GM06990 (cell line): ENCODE data around the gene TMCC1.

ENCODE experiments used
- DNase-seq: peaks from one replicate; pipeline ENCODE4 v3.0.0-alpha.2; 2011; ENCODE audit not compliant: insufficient read length; ENCODE audit errors: extremely low read depth
- H3K27me3 ChIP-seq: replicated peaks from 2 replicates; pipeline ENCODE4 v1.6.0; 2011; ENCODE audit warnings: low read length; ENCODE audit not compliant: control insufficient read depth, insufficient read depth
- H3K36me3 ChIP-seq: 2 replicates; pipeline ENCODE4 v1.5.1; 2011; ENCODE audit warnings: low read length; ENCODE audit not compliant: control insufficient read depth, insufficient read depth
- H3K4me3 ChIP-seq: replicated peaks from 2 replicates; pipeline ENCODE4 v1.5.1; 2011; ENCODE audit warnings: low read depth, mild to moderate bottlenecking, control low read depth, low read length
- CTCF ChIP-seq: IDR thresholded peaks from 2 replicates; pipeline ENCODE4 v1.5.1; 2011; ENCODE audit warnings: low read length, control low read depth, mild to moderate bottlenecking, inconsistent platforms; ENCODE audit not compliant: insufficient read depth, poor library complexity, severe bottlenecking

The TMCC1 gene

GRCh38 chr3:129893581-129894070, at the start of gene TMCC1:
Gene TMCC1 (minus strand): TSS chr3:129893711.
- Histone ChIP-seq H3K27me3 (no peaks in the 10 kb centered on the region), H3K4me3 (peak within 1 kb of the TSS; percentile 82), H3K36me3 (no peaks in the 10 kb centered on the region; the same call in 1 of the 2 replicates)
- TF ChIP-seq CTCF, result no peak
- peak; percentile 92 for DNase-seq

GRCh38 chr3:129943020-129943419, 49.5 kb upstream of the TMCC1 start:
- no peak for TF ChIP-seq CTCF
- no peaks in the 10 kb centered on the region; the same call in 1 of the 2 replicates for H3K27me3 ChIP-seq
- no peak for DNase-seq
- no peaks in the 10 kb centered on the region for H3K36me3 ChIP-seq
- H3K4me3 ChIP-seq, result no peak overlapping the region

- Histone ChIP-seq H3K4me3 (no peak overlapping the region), H3K36me3 (no peaks in the 10 kb centered on the region), H3K27me3 (no peaks in the 10 kb centered on the region; the same call in 1 of the 2 replicates)
- peak; percentile 23 for DNase-seq
- TF ChIP-seq CTCF, result peak; percentile 71
Measured at GRCh38 chr3:129942296-129942695, 48.8 kb upstream of the TMCC1 start.

GRCh38 chr3:129940086-129940485, 46.6 kb upstream of the TMCC1 start:
- no peak for TF ChIP-seq CTCF
- Histone ChIP-seq H3K4me3 (no peak overlapping the region), H3K36me3 (no peaks in the 10 kb centered on the region), H3K27me3 (no peaks in the 10 kb centered on the region; the same call in 1 of the 2 replicates)
- DNase-seq, result no peak

- DNase-seq, result no peak
- Histone ChIP-seq H3K27me3 (no peaks in the 10 kb centered on the region; the same call in 1 of the 2 replicates), H3K4me3 (no peak overlapping the region), H3K36me3 (no peaks in the 10 kb centered on the region)
- TF ChIP-seq CTCF, result peak; percentile 15
Measured at GRCh38 chr3:129938140-129938930, 44.8 kb upstream of the TMCC1 start.
